NB4 (cell line): ENCODE data around the gene ST6GALNAC1.

Experiments
- MYC ChIP-seq: IDR thresholded peaks from 2 replicates; pipeline ENCODE4 v1.6.1; 2011; ENCODE audit warnings: low read depth, low read length
- POLR2A ChIP-seq: IDR thresholded peaks from 2 replicates; pipeline ENCODE4 v1.6.1; 2011; ENCODE audit warnings: mild to moderate bottlenecking; ENCODE audit not compliant: insufficient read length; ENCODE audit errors: extremely low read depth
- TF ChIP-seq, protein P1 (sequence below): IDR thresholded peaks from one replicate; pipeline ENCODE4 v1.5.1; 2012; ENCODE audit warnings: low read depth, low read length
- TF ChIP-seq, protein P2 (sequence below): IDR thresholded peaks from 2 replicates; pipeline ENCODE4 v1.6.1; 2011; ENCODE audit warnings: low read depth, low read length

DNA sequence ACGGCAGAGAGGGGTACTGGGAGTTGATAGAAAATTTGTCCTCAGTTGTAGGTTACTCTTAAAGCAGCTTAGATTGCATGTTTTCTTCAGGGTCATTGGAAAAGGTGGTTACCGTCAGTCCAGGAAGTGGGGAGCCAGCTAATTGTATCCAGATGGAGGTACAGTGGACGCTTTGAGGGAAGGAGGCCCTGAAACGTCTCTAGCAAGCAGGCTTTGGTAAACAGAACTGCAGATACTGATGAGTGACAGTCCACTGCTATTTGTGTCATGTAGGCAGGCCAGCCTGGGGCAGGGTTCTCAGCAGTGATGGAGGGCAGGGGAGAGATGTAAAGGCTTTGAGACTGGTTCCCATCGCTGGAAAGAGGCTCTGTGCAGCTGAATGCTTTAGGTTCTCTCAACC lies 30.2 kb upstream of the ST6GALNAC1 start:
- TF ChIP-seq, protein P1, sequence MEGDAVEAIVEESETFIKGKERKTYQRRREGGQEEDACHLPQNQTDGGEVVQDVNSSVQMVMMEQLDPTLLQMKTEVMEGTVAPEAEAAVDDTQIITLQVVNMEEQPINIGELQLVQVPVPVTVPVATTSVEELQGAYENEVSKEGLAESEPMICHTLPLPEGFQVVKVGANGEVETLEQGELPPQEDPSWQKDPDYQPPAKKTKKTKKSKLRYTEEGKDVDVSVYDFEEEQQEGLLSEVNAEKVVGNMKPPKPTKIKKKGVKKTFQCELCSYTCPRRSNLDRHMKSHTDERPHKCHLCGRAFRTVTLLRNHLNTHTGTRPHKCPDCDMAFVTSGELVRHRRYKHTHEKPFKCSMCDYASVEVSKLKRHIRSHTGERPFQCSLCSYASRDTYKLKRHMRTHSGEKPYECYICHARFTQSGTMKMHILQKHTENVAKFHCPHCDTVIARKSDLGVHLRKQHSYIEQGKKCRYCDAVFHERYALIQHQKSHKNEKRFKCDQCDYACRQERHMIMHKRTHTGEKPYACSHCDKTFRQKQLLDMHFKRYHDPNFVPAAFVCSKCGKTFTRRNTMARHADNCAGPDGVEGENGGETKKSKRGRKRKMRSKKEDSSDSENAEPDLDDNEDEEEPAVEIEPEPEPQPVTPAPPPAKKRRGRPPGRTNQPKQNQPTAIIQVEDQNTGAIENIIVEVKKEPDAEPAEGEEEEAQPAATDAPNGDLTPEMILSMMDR: no peak
- TF ChIP-seq POLR2A: no peak
- TF ChIP-seq MYC: no peak
- TF ChIP-seq, protein P2, sequence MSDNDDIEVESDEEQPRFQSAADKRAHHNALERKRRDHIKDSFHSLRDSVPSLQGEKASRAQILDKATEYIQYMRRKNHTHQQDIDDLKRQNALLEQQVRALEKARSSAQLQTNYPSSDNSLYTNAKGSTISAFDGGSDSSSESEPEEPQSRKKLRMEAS: no peak
